HG02840 (cell line): ENCODE results near the gene PIGS.

ENCODE experiments used
- ATAC-seq: cut with Tn5 transposase; IDR thresholded peaks from one replicate; pipeline ENCODE4 v1.9.1; 2021; ENCODE audit warnings: mild to moderate bottlenecking, moderate library complexity, moderate number of reproducible peaks; ENCODE audit not compliant: unreplicated experiment, low FRiP score

Gene PIGS

DNA sequence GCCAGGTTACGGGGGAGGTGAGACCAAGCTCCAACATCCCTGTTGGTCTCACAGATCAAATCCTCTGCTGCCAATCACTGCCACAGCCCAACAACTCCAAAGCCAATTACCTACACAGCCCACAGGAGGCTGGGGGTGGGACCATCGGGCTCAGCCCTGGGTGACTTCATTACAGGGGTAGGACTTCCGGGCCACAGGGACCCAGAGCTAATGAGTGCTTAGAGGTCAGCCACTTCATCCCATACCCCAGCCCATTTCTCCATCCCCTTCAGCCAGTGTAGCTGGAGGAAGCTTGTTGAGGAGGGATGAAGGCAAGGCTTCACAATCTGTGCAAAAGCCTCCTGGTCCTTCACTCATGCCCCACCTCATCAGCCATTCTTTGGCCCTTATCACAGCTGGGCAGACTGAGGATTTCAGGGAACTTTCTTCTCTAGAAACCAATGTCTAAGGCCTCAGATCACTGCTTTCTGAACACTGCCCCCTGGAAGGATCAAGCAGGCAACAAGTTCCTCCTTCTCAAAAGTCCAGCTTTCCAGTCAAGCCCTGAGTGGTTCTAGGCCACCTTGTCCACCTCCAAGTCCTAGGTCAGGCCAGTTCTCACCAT lies 59.4 kb downstream of the PIGS start:
- no peak for ATAC-seq

DNA sequence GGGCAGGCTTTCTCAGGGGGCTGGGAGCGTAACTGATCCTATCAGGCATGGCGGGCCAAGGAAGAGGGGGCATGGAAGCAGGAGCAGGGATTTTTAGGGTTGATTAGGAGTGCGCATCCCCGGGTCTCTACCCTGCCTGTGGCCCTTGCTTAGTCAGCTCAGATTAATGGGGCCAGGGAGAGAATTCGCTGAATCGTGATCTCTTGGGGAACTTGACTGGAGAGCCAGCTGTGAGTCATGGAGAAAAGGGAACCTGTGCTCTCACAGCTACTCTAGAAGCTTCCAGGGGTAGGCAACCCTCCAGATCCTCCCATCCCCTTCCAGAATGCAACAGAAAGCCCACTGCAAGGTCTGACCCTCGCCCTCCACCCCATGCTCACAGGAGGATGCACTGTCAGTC lies 61.5 kb downstream of the PIGS start:
- no peak for ATAC-seq

DNA sequence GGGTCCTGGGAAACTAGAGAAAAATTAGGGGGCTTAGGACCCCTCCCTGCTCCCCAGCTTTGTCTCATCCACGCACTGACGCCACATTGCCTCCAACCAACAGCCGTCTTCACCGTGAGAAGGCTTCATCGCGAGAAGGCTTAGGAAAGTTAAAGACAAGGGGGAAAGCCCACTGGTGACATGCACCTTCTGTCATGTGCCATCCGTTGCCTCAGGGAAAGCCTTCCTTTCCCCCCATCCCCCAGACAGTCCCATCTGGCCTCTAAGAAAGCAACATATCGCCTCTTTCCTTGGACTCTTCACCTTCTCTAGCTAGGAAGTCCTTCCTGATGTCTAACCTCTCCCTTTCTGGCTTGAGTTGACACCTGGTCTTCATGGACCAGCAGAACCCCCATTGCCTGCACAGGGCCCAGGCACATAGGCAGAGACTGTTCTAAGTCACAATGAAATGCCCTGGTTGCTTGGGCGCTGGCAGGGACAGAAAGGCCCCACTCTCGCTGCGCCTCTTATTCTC lies 63.1 kb downstream of the PIGS start:
- ATAC-seq = no peak

DNA sequence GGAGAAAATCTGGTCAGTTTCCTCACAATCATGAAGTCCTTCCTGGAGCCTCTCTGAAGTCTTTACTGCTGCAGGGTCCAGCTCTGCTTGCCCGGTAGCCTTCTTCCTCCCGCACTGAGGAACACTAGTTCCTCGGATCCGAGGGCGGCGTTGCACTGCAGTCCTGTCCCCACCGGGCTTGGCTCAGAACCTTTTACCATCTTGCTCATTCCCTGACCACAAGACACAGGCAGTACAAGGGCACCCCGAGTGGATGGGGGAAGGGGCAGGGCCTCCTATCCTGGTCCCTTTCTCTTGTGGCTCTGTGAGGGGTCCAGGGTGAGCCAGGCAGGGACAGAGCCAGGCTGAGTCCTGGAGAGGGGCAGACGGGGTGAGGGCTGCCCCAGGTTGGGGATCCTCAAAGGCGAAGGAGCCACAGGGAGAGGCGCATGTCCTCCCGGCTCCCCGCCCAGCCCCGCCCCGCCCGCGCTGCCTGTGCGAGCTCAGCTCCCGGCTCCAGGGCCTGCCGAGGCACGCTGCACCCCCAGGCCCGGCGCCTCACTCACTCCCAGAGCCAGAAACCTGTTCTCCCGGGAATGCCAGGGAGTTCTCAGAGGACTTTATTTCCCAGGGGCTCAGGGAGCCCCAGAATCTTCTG lies 63.6 kb downstream of the PIGS start:
- ATAC-seq = no peak

DNA sequence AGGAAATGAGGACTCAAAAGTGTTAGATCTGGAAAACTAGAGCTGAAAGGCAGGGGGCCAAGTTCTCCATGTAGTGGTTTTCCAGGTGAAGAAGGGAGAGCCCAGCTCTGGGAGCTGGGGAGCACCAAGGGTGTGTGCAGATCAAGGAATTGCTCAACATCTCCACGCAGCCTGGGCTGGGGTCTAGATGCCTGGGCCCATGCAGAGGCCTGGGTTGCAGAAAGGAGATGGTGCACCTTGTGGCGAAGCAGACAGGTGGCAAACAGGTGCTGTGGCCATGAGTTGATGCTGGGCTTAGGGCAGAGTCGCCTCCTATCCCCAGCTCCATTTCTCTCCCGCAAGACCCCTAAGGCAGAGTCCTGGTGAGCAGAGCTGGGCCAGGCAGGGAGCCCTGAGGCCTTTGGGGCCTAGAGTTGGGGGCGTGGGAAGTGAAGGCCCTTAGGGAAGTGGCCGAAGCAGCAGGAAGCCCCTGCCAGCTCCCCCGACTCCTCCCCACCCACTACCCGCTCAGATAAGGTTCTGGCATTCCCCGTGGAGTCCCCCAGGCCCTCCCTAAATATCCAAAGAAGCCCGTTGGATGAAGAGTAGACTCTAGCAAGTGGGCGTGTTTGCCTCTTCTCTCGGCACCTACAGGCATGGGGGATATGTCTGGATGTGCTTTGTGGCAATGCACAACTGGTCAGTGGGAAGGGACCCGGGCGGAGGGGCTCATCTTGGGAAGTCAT lies 64.4 kb downstream of the PIGS start:
- ATAC-seq = no peak

GRCh38 chr17:28505986-28506665 lies 65.2 kb downstream of the PIGS start, which contains the start of gene FOXN1:
FOXN1 (plus strand) TSS chr17:28506348; CDS start chr17:28523970, 17,622 bp downstream.
- no peak for ATAC-seq

- ATAC-seq = no peak
These were observed 67.9 kb downstream of the PIGS start for GRCh38 chr17:28503420-28503819.
